SIG-M5 treated with dmso at 0.1 percent for 504 hours (cell line): ENCODE measurements around the gene SLC30A7.
"Not testable (repeated sequence)": the region's sequence is repeated elsewhere in the genome, so short reads cannot be mapped to it uniquely, and the experiment has no call there.

Source experiments
- DNase-seq: peaks from one replicate; lab custom pipeline; 2025; ENCODE audit not compliant: unreplicated experiment; lab: John Stamatoyannopoulos, UW

The SLC30A7 gene

GRCh38 chr1:100936194-100936967, 40.5 kb downstream of the SLC30A7 start:
- peak; percentile 52 for DNase-seq

DNA sequence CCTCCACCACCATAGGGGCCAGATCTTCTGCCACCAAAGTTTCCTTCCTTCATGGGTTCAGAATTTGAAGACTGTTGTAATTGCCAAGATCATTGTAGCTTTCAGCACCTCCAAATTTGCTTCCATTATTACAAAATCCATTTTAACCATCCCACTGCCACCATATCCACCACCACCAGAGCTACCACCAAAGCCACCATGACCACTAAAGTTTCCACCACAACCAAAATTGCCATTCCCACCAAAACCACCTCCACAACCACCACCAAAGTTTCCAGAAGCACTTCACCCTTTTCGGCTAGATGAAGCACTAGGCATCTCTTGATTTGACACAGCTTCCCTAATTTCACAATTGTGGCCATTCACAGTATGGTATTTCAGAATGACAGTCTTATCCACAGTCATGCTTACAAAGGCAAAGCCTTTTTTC, 45.2 kb downstream of the SLC30A7 start:
- DNase-seq = no peak

DNA sequence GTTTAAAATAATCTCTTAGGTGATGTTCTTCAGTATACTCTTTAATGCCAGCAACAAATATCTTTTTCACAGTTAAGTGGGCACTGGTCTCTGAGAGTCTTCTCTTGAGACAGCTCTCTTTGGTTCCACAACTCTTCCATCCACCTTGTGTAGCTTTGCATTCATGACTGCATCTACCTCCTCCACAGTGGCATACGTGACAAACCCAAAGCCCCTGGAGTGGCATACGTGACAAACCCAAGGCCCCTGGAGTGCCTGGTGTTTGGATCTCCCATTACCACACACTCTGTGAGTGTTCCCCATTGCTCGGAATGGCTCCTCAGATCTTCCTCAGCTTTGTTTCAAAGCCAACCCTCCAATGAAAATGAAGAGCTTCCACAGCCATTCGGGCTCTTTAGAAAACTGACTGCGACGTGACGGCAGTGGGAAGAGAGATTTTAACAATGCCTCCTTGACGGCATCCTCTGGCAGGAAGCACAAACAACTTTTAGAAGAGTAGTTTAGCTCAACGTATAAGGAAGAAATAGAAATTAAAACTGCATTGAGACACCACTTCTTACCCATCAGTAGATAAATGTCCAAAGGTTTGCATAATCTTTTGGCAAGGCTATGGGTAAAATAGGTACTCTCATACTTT, 45.8 kb downstream of the SLC30A7 start:
- no peak for DNase-seq

GRCh38 chr1:100942304-100943046, 46.6 kb downstream of the SLC30A7 start:
- no peak for DNase-seq

DNA sequence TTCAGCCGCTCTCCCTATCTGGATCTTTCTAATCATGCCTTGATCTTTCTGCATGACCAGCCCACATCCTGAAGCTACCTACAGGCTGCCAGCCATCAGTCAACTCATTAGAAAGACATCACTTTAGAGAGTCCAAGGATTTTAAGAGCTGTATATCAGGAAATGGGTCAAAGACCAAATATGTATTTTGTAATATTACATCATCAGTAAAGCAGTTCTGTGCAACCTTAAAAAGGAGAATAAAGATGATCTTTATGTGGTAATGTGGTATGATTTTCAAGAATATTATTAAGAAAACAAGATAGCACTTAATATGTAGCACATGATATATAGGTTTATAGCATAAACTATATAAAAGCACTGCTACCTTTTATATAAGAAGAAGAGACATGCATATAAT, 47.6 kb downstream of the SLC30A7 start:
- no peak for DNase-seq

DNA sequence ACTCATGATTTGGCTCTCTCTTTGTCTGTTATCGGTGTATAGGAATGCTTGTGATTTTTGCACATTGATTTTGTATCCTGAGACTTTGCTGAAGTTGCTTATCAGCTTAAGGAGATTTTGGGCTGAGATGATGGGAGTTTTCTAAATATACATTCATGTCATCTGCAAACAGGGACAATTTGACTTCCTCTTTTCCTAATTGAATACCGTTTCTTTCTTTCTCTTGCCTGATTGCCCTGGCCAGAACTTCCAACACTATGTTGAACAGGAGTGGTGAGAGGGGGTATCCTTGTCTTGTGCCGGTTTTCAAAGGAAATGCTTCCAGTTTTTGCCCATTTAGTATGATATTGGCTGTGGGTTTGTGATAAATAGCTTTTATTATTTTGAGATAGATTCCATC, 50.2 kb downstream of the SLC30A7 start:
- not testable (repeated sequence) for DNase-seq

DNA sequence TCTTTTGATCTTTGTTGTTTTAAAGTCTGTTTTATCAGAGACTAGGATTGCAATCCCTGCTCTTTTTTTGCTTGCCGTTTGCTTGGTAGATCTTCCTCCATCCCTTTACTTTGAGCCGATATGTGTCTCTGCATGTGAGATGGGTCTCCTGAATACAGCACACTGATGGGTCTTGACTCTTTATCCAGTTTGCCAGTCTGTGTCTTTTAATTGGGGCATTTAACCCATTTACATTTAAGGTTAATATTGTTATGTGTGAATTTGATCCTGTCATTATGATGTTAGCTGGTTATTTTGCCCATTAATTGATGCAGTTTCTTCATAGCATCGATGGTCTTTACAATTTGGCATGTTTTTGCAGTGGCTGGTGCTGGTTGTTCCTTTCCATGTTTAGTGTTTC, 51.9 kb downstream of the SLC30A7 start:
- DNase-seq = not testable (repeated sequence)

GRCh38 chr1:100948721-100949405, 53.0 kb downstream of the SLC30A7 start:
- not testable (repeated sequence) for DNase-seq

DNA sequence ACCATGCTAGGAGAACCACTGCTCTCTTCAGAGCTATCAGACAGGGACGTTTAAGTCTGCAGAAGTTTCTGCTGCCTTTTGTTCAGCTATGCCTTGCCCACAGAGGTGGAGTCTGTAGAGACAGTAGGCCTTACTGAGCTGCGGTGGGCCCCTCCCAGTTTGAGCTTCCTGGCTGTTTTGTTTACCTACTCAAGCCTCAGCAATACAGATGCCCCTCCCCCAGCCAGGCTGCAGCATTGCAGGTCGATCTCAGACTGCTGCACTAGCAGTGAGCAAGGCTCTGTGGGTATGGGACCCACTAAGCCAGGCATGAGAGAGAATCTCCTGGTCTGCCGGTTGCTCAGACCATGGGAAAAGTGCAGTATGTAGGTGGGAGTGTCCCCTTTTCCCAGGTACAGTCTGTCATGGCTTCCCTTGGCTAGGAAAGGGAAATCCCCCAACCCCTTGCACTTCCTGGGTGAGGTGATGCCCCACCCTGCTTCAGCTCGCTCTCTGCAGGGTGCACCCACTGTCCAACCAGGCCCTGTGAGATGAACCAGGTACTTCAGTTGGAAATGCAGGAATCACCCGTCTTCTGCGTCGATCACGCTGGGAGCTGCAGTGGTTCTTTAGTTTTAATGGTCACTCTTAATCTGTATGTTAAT, 53.7 kb downstream of the SLC30A7 start:
- DNase-seq = not testable (repeated sequence)

- no peak for DNase-seq
Observed at GRCh38 chr1:100950337-100950736, 54.4 kb downstream of the SLC30A7 start.

- DNase-seq = no peak
Observed at GRCh38 chr1:100950781-100951180, 54.9 kb downstream of the SLC30A7 start.

GRCh38 chr1:100952104-100952745, 56.3 kb downstream of the SLC30A7 start:
- no peak for DNase-seq

- DNase-seq = not testable (repeated sequence)
Observed at GRCh38 chr1:100952970-100953369, 57.1 kb downstream of the SLC30A7 start.

GRCh38 chr1:100953960-100954730, 58.3 kb downstream of the SLC30A7 start:
- DNase-seq = no peak

DNA sequence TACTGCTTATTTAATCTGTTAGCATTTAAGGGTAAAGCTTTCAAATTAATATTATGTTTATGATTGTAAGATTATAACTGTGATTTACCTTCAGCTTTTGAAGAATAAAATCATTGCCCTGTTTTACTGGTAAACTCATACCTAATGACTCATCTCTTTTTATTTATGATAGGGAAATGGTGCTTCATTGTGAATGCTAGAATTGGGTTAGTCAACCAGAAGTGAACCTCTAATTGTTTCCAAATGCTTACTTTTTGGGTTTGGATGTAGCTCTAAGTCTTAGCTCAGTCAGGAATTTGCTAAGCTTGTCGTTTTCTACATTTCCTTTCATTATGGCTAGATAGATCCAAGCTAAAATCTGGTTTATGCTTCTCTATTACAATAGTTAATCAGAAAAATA, 59.4 kb downstream of the SLC30A7 start:
- DNase-seq = no peak

DNA sequence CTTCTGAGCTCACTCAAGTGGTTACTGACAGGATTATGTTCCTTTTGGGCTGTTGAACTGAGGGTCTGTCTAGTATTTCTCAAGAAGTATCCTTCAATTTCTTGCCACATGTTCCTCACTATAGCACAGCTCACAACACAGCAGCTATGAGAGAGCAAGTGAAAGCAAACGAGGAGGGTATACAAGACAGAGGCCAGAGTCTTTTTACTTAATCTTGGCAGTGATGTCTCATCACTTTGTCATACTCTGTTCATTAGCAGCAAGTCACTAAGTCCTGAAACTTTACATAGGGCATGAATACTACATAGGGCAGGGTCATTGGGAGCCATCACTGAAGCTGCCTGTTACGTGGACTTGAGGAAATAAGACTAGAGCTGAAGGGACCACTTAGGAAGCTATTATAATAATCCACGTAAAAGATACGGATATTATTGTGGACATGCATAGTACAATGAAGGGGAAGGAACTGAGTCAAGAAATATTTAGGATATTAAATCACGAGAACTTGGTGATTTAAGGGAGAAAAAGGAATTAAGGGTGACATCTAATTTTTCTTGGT, 63.7 kb downstream of the SLC30A7 start:
- DNase-seq = no peak

DNA sequence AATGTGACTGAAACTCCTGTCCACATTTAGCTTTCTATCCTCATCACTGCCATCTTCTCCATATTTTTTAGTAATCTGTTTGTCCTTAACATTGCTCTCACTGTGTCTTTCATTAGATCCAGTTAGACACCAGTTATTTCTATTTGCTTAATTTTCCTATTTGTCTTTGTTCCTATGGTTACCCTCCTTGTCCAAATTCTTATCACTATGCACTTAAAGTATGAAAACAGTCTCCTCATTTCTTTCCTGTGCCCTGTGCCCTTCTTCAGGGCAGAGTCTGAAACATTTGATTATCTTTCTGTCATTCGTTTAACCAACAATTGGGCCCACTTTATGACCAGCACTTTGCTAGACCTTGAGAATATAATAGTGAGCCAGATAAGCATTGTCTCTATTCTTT, 64.2 kb downstream of the SLC30A7 start:
- no peak for DNase-seq

DNA sequence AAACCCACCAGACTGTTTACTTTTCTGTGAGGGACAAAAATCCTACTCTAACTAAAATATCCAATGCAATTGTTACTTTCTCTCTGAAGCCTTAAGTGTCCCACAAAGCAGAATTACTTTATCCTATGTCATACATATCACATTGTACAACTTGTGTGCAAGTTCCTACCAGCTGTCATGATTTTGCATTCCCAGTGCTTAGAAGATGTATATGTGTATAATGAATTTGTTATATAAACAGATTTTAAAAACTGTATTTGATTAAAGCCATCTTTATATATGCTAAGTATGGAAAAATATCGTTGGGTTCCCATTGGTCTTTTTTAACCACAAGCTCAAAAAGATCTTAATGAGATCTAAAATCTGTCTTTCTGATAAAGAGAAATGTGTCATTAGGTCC, 72.7 kb downstream of the SLC30A7 start:
- DNase-seq = no peak

DNA sequence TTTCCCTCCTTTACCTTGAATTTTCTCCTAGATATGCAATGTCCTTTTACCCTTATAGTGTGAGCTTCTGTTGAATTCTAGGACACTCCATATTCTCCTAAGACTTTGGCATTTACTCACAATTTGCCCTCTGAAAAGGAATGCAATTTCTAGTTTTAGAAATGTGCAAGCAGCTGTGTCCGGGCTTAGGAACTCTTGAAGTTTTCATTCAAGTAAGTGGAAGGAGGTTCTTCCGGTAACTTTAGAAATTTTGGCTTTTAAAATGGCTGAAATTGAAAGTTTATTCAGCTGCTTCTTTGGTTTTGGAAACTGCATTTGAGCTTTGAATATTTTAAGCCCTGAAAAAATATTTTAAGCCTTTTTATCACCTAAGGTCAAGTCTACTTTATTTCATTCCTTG, 73.4 kb downstream of the SLC30A7 start:
- DNase-seq = no peak
